Mesenteric fat pad (tissue), 1 donor: ENCODE data around the gene CDH2. TPM values are rescaled to one million over a fixed set of nuclear protein-coding genes. Genes with fewer than 3 reads are reported as not detected.

ENCODE experiments used
- DNase-seq: peaks from one replicate; pipeline ENCODE4 v3.0.0-alpha.2; 2020; ENCODE audit warnings: low spot score
- long read RNA-seq: library from polyadenylated mRNA; unstranded; transcript quantifications from one replicate; pipeline ENCODE4 v2.0.0, GENCODE V29; 2020
- total RNA-seq: library from RNA; stranded (reverse); fragmentation: NEBNext Ultra II Directional; extraction: Animal tissue kit (Norgen Biotek cat#: 25700); gene quantifications from one replicate; pipeline ENCODE4 v1.2.1, GENCODE V29; 2021
- donor health status: DM: yes; HTN: yes; CAD: no.

Gene CDH2
- 0.71 TPM for total RNA-seq
- long read RNA-seq, result 0 reads

GRCh38 chr18:28176948-28177827, at the start of gene CDH2:
Gene CDH2, minus strand, starts transcription at chr18:28177130. Its CDS starts 108 bp downstream, at chr18:28177022.
- DNase-seq, result no peak

- DNase-seq, result no peak
Observed at GRCh38 chr18:28212060-28212459, 35.1 kb upstream of the CDH2 start.

GRCh38 chr18:28208712-28209265, 31.9 kb upstream of the CDH2 start:
- no peak for DNase-seq

- DNase-seq, result no peak
Observed at GRCh38 chr18:28208268-28208667, 31.3 kb upstream of the CDH2 start.

- DNase-seq, result no peak
Observed at GRCh38 chr18:28204154-28204553, 27.2 kb upstream of the CDH2 start.

- DNase-seq, result no peak
Observed at GRCh38 chr18:28201056-28201455, 24.1 kb upstream of the CDH2 start.

GRCh38 chr18:28198620-28199019, 21.7 kb upstream of the CDH2 start:
- DNase-seq, result no peak

GRCh38 chr18:28193177-28193778, 16.3 kb upstream of the CDH2 start:
- DNase-seq, result no peak

GRCh38 chr18:28189400-28190239, 12.7 kb upstream of the CDH2 start:
- no peak for DNase-seq

GRCh38 chr18:28185121-28185520, 8.2 kb upstream of the CDH2 start:
- no peak for DNase-seq

- no peak for DNase-seq
Observed at GRCh38 chr18:28183418-28184078, 6.6 kb upstream of the CDH2 start.

GRCh38 chr18:28181616-28182015, 4.7 kb upstream of the CDH2 start:
- no peak for DNase-seq

GRCh38 chr18:28178720-28179119, 1.8 kb upstream of the CDH2 start:
- no peak for DNase-seq

- no peak for DNase-seq
Observed at GRCh38 chr18:28177828-28178635, 1.1 kb upstream of the CDH2 start.

GRCh38 chr18:28176698-28176947, 307 bp downstream of the CDH2 start:
- DNase-seq, result no peak

GRCh38 chr18:28175930-28176697, 816 bp downstream of the CDH2 start:
- DNase-seq, result no peak

GRCh38 chr18:28175150-28175929, 1.6 kb downstream of the CDH2 start:
- DNase-seq, result no peak

GRCh38 chr18:28174181-28174905, 2.6 kb downstream of the CDH2 start:
- no peak for DNase-seq
